Activated naive CD8-positive, alpha-beta T cell treated with anti-CD3 and anti-CD28 coated beads, Interleukin-2, amount 10 ng/mL, durations not matched to agents 7 days and 5 days (primary cell): ENCODE data around the gene FBLN2. TPM values are rescaled to one million over a fixed set of nuclear protein-coding genes. Genes with fewer than 3 reads are reported as not detected.
A peak's percentile ranks its signal among the peaks of the same experiment; 100 is the strongest.

Experiments
- ATAC-seq: fragments of 150-1000 bp; cut with Tn5 transposase; one replicate; pipeline ENCODE4 v1.10.0; 2021; ENCODE audit warnings: low read depth, moderate library complexity
- POLR2A ChIA-PET: fragments of 350-600 bp; sonication (Branson Sonifier 250); formaldehyde crosslinking; loops from one replicate; lab custom pipeline; 2021; ENCODE audit warnings: antibody characterized with exemption; lab: Charles Lee
- DNase-seq: peaks from one replicate; pipeline ENCODE4 v3.0.0; 2021
- H3K27ac Mint-ChIP-seq: one replicate; pipeline ENCODE4 v1.8.0; 2022; ENCODE audit warnings: mild to moderate bottlenecking, mixed read lengths
- H3K27me3 Mint-ChIP-seq: one replicate; pipeline ENCODE4 v1.8.0; 2022; ENCODE audit warnings: mild to moderate bottlenecking, moderate library complexity, mixed read lengths
- H3K36me3 Mint-ChIP-seq: one replicate; pipeline ENCODE4 v1.8.0; 2021; ENCODE audit warnings: mild to moderate bottlenecking, mixed read lengths
- H3K4me1 Mint-ChIP-seq: one replicate; pipeline ENCODE4 v1.8.0; 2021; ENCODE audit warnings: mixed read lengths
- H3K4me3 Mint-ChIP-seq: one replicate; pipeline ENCODE4 v1.8.0; 2022; ENCODE audit warnings: mild to moderate bottlenecking, moderate library complexity, mixed read lengths
- H3K9me3 Mint-ChIP-seq: one replicate; pipeline ENCODE4 v1.8.0; 2021; ENCODE audit warnings: mixed read lengths
- total RNA-seq, 2 experiments: library from RNA; stranded (reverse); gene quantifications; one replicate each; pipeline ENCODE4 v1.2.3, GENCODE V29; 2021

Gene FBLN2
- total RNA-seq, 2 experiments from 2014 or later = 2.6 to 2.7 TPM

DNA sequence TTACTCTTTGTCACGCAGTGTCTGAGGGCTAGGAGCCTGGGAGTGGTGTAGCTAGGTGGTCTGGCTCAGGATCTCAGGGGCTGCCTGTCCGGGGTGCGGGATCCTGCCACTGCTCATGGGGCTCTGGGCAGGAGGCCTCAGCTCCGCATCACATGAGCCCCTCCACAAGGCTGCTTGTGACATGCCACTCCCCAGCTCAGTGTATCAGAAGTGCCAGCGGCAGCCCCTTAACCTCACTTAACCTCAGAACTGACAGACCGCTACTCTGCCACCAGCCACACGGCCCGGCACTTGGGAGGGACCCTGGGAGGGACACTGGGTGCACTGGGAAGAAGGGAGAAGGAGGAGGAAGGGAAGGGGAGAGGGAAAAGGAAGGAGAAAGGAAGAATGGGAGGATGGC lies 87.9 kb downstream of the FBLN2 start:
- H3K4me3 Mint-ChIP-seq = no peak overlapping the region
- H3K27ac Mint-ChIP-seq = no peak overlapping the region
- no peaks in the 10 kb centered on the region for H3K9me3 Mint-ChIP-seq
- H3K4me1 Mint-ChIP-seq = no peaks in the 10 kb centered on the region
- ATAC-seq = no peak
- no peaks in the 10 kb centered on the region for H3K36me3 Mint-ChIP-seq
- POLR2A ChIA-PET = no interaction called here
- no peak for DNase-seq
- H3K27me3 Mint-ChIP-seq = no peaks in the 10 kb centered on the region

GRCh38 chr3:13637311-13637891 lies 88.5 kb downstream of the FBLN2 start:
- H3K27me3 Mint-ChIP-seq = no peaks in the 10 kb centered on the region
- H3K4me1 Mint-ChIP-seq = no peaks in the 10 kb centered on the region
- no peak overlapping the region for H3K27ac Mint-ChIP-seq
- no peak overlapping the region for H3K4me3 Mint-ChIP-seq
- ATAC-seq (no peak), DNase-seq (no peak)
- POLR2A ChIA-PET = no interaction called here
- no peaks in the 10 kb centered on the region for H3K9me3 Mint-ChIP-seq
- H3K36me3 Mint-ChIP-seq = no peaks in the 10 kb centered on the region

GRCh38 chr3:13637953-13638352 lies 89.0 kb downstream of the FBLN2 start:
- no peaks in the 10 kb centered on the region for H3K9me3 Mint-ChIP-seq
- H3K27ac Mint-ChIP-seq = no peak overlapping the region
- no peak for ATAC-seq
- H3K27me3 Mint-ChIP-seq = no peaks in the 10 kb centered on the region
- no peaks in the 10 kb centered on the region for H3K4me1 Mint-ChIP-seq
- no peak overlapping the region for H3K4me3 Mint-ChIP-seq
- POLR2A ChIA-PET = no interaction called here
- DNase-seq = no peak
- no peaks in the 10 kb centered on the region for H3K36me3 Mint-ChIP-seq

GRCh38 chr3:13638927-13639326 lies 90.0 kb downstream of the FBLN2 start:
- Mint-ChIP-seq H3K4me1 (no peaks in the 10 kb centered on the region), H3K27ac (no peak overlapping the region), H3K9me3 (no peaks in the 10 kb centered on the region)

DNA sequence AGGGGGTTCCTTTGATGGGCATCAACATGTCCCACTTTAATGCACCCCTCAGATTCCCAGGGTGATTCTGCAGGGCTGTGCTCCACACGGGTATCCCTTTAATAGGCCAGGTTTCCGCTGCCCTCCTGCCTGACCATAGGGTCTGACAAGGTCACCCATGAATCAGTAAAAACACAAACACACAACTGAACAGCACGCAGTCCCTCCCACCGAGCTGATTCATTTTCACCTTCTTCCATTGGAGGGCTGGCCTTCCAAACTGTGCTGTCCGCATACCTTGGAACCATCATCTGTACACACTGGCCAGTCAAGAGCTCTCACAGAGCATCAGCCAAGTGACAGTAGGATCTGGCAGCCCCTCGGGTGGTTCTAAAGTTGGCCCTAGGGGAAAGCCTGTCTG lies 93.7 kb downstream of the FBLN2 start:
- H3K9me3 Mint-ChIP-seq = no peaks in the 10 kb centered on the region
- H3K27ac Mint-ChIP-seq = no peak overlapping the region
- POLR2A ChIA-PET = no interaction called here
- H3K36me3 Mint-ChIP-seq = no peaks in the 10 kb centered on the region
- H3K4me3 Mint-ChIP-seq = no peak overlapping the region
- H3K27me3 Mint-ChIP-seq = peaks cover 19% of the 10 kb centered on the region
- ATAC-seq (no peak), DNase-seq (no peak)
- peaks cover 4% of the 10 kb centered on the region for H3K4me1 Mint-ChIP-seq

More at GRCh38 chr3:13638927-13639326, 90.0 kb downstream of the FBLN2 start:
- DNase-seq = no peak
- H3K36me3 Mint-ChIP-seq = no peaks in the 10 kb centered on the region
- POLR2A ChIA-PET = no interaction called here
- ATAC-seq = no peak
- peaks cover 4% of the 10 kb centered on the region for H3K27me3 Mint-ChIP-seq
- no peak overlapping the region for H3K4me3 Mint-ChIP-seq

- Mint-ChIP-seq H3K27ac (no peak overlapping the region), H3K27me3 (peaks cover 28% of the 10 kb centered on the region), H3K9me3 (no peaks in the 10 kb centered on the region), H3K36me3 (no peaks in the 10 kb centered on the region), H3K4me1 (peaks cover 12% of the 10 kb centered on the region), H3K4me3 (no peak overlapping the region)
- ATAC-seq (no peak), DNase-seq (no peak)
- POLR2A ChIA-PET = no interaction called here
Observed at GRCh38 chr3:13644341-13645117, 95.6 kb downstream of the FBLN2 start.

- DNase-seq (no peak), ATAC-seq (no peak)
- POLR2A ChIA-PET = no interaction called here
- Mint-ChIP-seq H3K4me1 (peaks cover 17% of the 10 kb centered on the region), H3K27me3 (peaks cover 28% of the 10 kb centered on the region), H3K36me3 (no peaks in the 10 kb centered on the region), H3K9me3 (no peaks in the 10 kb centered on the region), H3K4me3 (no peak overlapping the region), H3K27ac (no peak overlapping the region)
Observed at GRCh38 chr3:13645801-13646637, 97.1 kb downstream of the FBLN2 start.

DNA sequence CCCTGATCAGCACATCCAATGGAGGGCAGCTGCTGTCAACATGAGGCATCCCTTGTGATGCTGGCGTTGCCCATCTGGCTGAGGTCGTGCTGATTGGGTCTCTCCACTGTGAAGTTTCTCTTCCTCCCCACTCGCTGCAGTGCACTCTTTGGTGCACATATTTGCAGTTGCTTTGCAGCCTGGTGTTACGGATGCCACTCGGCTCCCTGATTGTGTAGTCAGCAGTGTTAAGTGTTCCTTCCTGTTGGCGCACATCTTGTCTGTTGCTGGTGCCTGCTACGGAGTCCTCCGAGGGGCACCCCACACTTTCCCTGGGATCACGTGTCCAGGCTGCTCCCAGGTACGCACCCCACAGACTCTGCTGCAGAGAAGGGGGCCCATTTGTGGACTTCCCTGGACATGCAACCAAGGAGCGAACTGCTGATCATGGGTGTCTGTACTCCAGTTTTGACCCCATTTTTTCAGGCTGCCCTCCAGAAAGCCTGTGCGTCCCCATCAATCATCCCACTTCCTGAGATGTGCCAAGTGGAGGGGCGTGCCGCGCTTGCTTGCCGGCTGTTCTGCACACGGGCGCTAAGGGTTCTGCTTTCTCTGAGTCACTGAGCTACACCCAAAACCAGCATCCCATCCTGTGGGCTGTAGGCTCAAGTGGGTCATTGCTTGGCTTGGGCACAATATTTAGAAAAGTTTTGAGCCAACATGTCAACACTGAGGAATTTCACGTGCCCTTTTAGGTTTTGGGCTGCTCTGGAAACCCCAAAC lies 98.6 kb downstream of the FBLN2 start:
- peak; percentile 37 for DNase-seq
- peak; percentile 27 for ATAC-seq
- Mint-ChIP-seq H3K4me3 (no peak overlapping the region), H3K27ac (no peak overlapping the region), H3K4me1 (peaks cover 18% of the 10 kb centered on the region), H3K27me3 (peaks cover 28% of the 10 kb centered on the region), H3K9me3 (no peaks in the 10 kb centered on the region), H3K36me3 (no peaks in the 10 kb centered on the region)
- POLR2A ChIA-PET = interaction anchor here (1.0 to 2.9 kb wide), 3 partner anchors 149 to 233 kb away, joined by 3 to 11 read pairs (median 3); no protein-coding TSS in a partner anchor

- H3K27ac Mint-ChIP-seq = no peak overlapping the region
- peaks cover 21% of the 10 kb centered on the region for H3K4me1 Mint-ChIP-seq
- H3K27me3 Mint-ChIP-seq = peaks cover 27% of the 10 kb centered on the region
- ATAC-seq = peak; percentile 29
- peak; percentile 88 for DNase-seq
- no peak overlapping the region for H3K4me3 Mint-ChIP-seq
- POLR2A ChIA-PET = interaction anchor here (1.0 to 2.9 kb wide), 3 partner anchors 150 to 234 kb away, joined by 3 to 11 read pairs (median 3); no protein-coding TSS in a partner anchor
- H3K36me3 Mint-ChIP-seq = no peaks in the 10 kb centered on the region
- no peaks in the 10 kb centered on the region for H3K9me3 Mint-ChIP-seq
Observed at GRCh38 chr3:13648060-13649001, 99.4 kb downstream of the FBLN2 start.

DNA sequence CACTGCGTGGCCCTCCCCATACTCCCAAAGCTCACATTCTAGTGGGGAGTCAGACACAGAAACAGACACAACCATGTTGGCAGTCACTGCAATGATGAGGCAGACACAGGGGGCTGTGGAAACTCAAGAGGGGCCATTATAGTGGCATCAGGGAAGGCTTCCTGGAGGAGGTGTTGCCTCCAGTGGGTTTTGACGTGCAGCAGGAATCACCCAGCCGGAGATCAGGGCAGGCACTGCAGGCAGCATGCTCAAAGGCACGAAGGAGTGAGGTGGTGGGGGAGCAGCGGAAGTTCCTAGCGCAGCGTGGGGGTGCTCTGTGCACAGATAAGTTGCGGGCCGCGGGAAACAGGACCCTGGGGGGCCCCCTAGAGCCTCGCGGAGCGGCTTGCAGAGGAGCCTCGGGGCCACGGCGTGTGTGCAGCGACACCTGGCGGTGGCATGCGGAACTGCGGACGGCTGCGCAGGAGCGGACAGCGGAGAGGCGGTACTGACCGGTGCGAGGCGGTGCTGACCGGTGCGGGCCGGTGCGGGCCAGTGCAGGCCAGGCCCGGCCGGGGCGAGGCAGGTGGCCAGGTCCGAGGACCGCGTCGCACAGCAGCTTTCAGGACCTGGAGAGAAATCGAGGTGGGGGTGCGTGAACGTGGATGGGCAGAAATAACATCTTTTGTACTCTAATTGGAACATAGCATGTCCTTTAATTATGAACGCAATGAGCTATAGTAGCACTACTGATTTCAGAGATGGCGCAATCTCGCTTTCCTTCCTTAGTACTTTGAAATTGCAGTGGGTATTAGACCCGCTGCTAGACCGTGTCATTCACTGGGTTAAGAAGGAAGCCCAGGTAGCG lies 101.5 kb downstream of the FBLN2 start:
- H3K4me3 Mint-ChIP-seq = peak overlapping the region; percentile 18
- H3K36me3 Mint-ChIP-seq = no peaks in the 10 kb centered on the region
- H3K9me3 Mint-ChIP-seq = no peaks in the 10 kb centered on the region
- DNase-seq = peak; percentile 89
- H3K27ac Mint-ChIP-seq = peak overlapping the region; percentile 3
- H3K4me1 Mint-ChIP-seq = peaks cover 32% of the 10 kb centered on the region
- peaks cover 23% of the 10 kb centered on the region for H3K27me3 Mint-ChIP-seq
- peak; percentile 81 for ATAC-seq
- POLR2A ChIA-PET = interaction anchor here (2.9 kb wide), 1 partner anchor 155 kb away, joined by 11 read pairs; no protein-coding TSS in a partner anchor

- POLR2A ChIA-PET = no interaction called here
Observed at GRCh38 chr3:13651057-13651400, 102.1 kb downstream of the FBLN2 start.

More at GRCh38 chr3:13651057-13651400, 102.1 kb downstream of the FBLN2 start:
- H3K27ac Mint-ChIP-seq = no peak overlapping the region
- H3K4me1 Mint-ChIP-seq = peaks cover 34% of the 10 kb centered on the region
- H3K27me3 Mint-ChIP-seq = peaks cover 23% of the 10 kb centered on the region
- no peaks in the 10 kb centered on the region for H3K9me3 Mint-ChIP-seq
- H3K4me3 Mint-ChIP-seq = no peak overlapping the region
- ATAC-seq (no peak), DNase-seq (no peak)
- no peaks in the 10 kb centered on the region for H3K36me3 Mint-ChIP-seq
